Neuronal stem cell (in vitro differentiated cells): ENCODE measurements around the gene ENG.
A peak's percentile ranks its signal among the peaks of the same experiment; 100 is the strongest.

Source experiments
- DNase-seq: peaks from one replicate; pipeline ENCODE4 v3.0.0-alpha.2; 2013; ENCODE audit warnings: low spot score
- H2AFZ ChIP-seq: one replicate; pipeline ENCODE4 v1.6.1; 2013; ENCODE audit warnings: mild to moderate bottlenecking, low read length, inconsistent platforms
- H2AK5ac ChIP-seq: 2 replicates; pipeline ENCODE4 v1.6.1; 2013; ENCODE audit warnings: low read depth, mild to moderate bottlenecking, inconsistent platforms, low read length, moderate library complexity, mixed read lengths
- H2BK120ac ChIP-seq: 2 replicates; pipeline ENCODE4 v1.6.1; 2013; ENCODE audit warnings: low read depth, mild to moderate bottlenecking, inconsistent platforms, low read length, moderate library complexity, mixed read lengths
- H2BK12ac ChIP-seq: one replicate; pipeline ENCODE4 v1.6.1; 2013; ENCODE audit warnings: low read length, inconsistent platforms
- H2BK15ac ChIP-seq: 2 replicates; pipeline ENCODE4 v1.6.1; 2013; ENCODE audit warnings: mild to moderate bottlenecking, low read length, inconsistent platforms, mixed read lengths
- H2BK5ac ChIP-seq: one replicate; pipeline ENCODE4 v1.6.1; 2013; ENCODE audit warnings: inconsistent platforms, mild to moderate bottlenecking, low read length, moderate library complexity
- H3K14ac ChIP-seq: one replicate; pipeline ENCODE4 v1.6.1; 2013; ENCODE audit warnings: low read length, inconsistent platforms
- H3K18ac ChIP-seq: 2 replicates; pipeline ENCODE4 v1.6.1; 2013; ENCODE audit warnings: low read length, inconsistent platforms
- H3K23ac ChIP-seq: 2 replicates; pipeline ENCODE4 v1.6.1; 2013; ENCODE audit warnings: low read depth, mild to moderate bottlenecking, mixed read lengths, low read length, inconsistent platforms; ENCODE audit not compliant: poor library complexity
- H3K27ac ChIP-seq: replicated peaks from 3 replicates; pipeline ENCODE4 v1.5.1; 2013; ENCODE audit warnings: low read length, inconsistent platforms
- H3K27me3 ChIP-seq, 3 experiments: 2 replicates each; pipeline ENCODE4 v1.6.1; 2013; ENCODE audit warnings: low read length in 3 of 3, mild to moderate bottlenecking in 2 of 3, inconsistent platforms in 1 of 3, low read depth in 1 of 3, mixed read lengths in 1 of 3, moderate library complexity in 1 of 3; ENCODE audit not compliant: control insufficient read depth in 3 of 3, insufficient read depth in 3 of 3
- H3K36me3 ChIP-seq, 2 donors: replicated peaks in 1 of 2; 2 replicates each; pipeline ENCODE4 v1.6.1; 2013; ENCODE audit warnings: low read length in 2 of 2; ENCODE audit not compliant: control insufficient read depth in 2 of 2, insufficient read depth in 2 of 2
- H3K4ac ChIP-seq: 2 replicates; pipeline ENCODE4 v1.6.1; 2013; ENCODE audit warnings: inconsistent platforms, mild to moderate bottlenecking, low read length, moderate library complexity
- H3K4me1 ChIP-seq, 2 donors: 1 replicate in 1 of 2; 2 replicates in 1 of 2; pipeline ENCODE4 v1.6.1; 2013; ENCODE audit warnings: low read length in 2 of 2, low read depth in 1 of 2; ENCODE audit not compliant: control insufficient read depth in 2 of 2, insufficient read depth in 1 of 2
- H3K4me2 ChIP-seq: one replicate; pipeline ENCODE4 v1.6.1; 2013; ENCODE audit warnings: mild to moderate bottlenecking, low read length, inconsistent platforms; ENCODE audit not compliant: insufficient read depth, poor library complexity, severe bottlenecking
- H3K4me3 ChIP-seq, 2 donors: 2 replicates each; pipeline ENCODE4 v1.5.1; 2013; ENCODE audit warnings: low read length in 2 of 2, mild to moderate bottlenecking in 2 of 2, inconsistent platforms in 1 of 2, moderate library complexity in 1 of 2
- H3K79me1 ChIP-seq: one replicate; pipeline ENCODE4 v1.6.1; 2013; ENCODE audit warnings: low read depth, mild to moderate bottlenecking, inconsistent platforms, low read length, moderate library complexity
- H3K9ac ChIP-seq: one replicate; pipeline ENCODE4 v1.6.1; 2013; ENCODE audit warnings: mild to moderate bottlenecking, low read depth, low read length, inconsistent platforms; ENCODE audit not compliant: poor library complexity
- H3K9me3 ChIP-seq, 2 donors: replicated peaks in 1 of 2; 2 replicates each; pipeline versions ENCODE3 to v1.6.1; 2013; ENCODE audit warnings: low read length in 2 of 2, mild to moderate bottlenecking in 2 of 2, inconsistent platforms in 1 of 2, low read depth in 1 of 2, mixed read lengths in 1 of 2, moderate library complexity in 1 of 2; ENCODE audit not compliant: control insufficient read depth in 2 of 2, insufficient read depth in 1 of 2
- H4K8ac ChIP-seq: one replicate; pipeline ENCODE4 v1.6.1; 2013; ENCODE audit warnings: low read depth, mild to moderate bottlenecking, inconsistent platforms, low read length, moderate library complexity
- H4K91ac ChIP-seq: one replicate; pipeline ENCODE4 v1.6.1; 2013; ENCODE audit warnings: low read length, low read depth, mild to moderate bottlenecking, inconsistent platforms; ENCODE audit not compliant: poor library complexity
- WGBS, 2 donors: extraction: QIAGEN DNeasy Blood & Tissue Kit; methylation state at CpG; one replicate each; pipeline ENCODE4 v1.1.7; 2013; ENCODE audit warnings: missing lambda C conversion rate in 2 of 2, mixed read lengths in 1 of 2; ENCODE audit not compliant: insufficient read length in 2 of 2, insufficient replicate concordance in 1 of 2; ENCODE audit errors: extremely low coverage in 2 of 2; 5-methylcytosine and 5-hydroxymethylcytosine counted together

ENG gene

GRCh38 chr9:127779136-127779981 is 75.1 kb downstream of the ENG start:
- Histone ChIP-seq H3K27ac (no peak overlapping the region), H2AK5ac (peak overlapping the region; percentile 73), H2BK5ac (peak overlapping the region; percentile 47), H2BK12ac (peak overlapping the region; percentile 69), H3K4me2 (no peak overlapping the region), H2BK15ac (peak overlapping the region; percentile 0), H3K4me1 (peaks cover 9 to 22% of the 10 kb centered on the region in 2 donors), H3K27me3 (peaks cover 0 to 29% (median 0%) of the 10 kb centered on the region in 3 experiments), H3K9me3 (no peaks in the 10 kb centered on the region), H3K36me3 (no peaks in the 10 kb centered on the region), H3K23ac (peak overlapping the region; percentile 27), H3K4ac (no peak overlapping the region), H4K91ac (peak overlapping the region; percentile 77), H4K8ac (no peak overlapping the region), H3K18ac (peak overlapping the region; percentile 76), H2BK120ac (no peak overlapping the region), H3K79me1 (no peaks in the 10 kb centered on the region), H3K4me3 (peak overlapping the region in 1 of 2 donors; percentile 39), H2AFZ (no peak overlapping the region), H3K14ac (no peak overlapping the region), H3K9ac (peak overlapping the region; percentile 45)
- no CpG with 5 or more reads among the region's 17 CpGs for WGBS, 2 donors
- no peak for DNase-seq

DNA sequence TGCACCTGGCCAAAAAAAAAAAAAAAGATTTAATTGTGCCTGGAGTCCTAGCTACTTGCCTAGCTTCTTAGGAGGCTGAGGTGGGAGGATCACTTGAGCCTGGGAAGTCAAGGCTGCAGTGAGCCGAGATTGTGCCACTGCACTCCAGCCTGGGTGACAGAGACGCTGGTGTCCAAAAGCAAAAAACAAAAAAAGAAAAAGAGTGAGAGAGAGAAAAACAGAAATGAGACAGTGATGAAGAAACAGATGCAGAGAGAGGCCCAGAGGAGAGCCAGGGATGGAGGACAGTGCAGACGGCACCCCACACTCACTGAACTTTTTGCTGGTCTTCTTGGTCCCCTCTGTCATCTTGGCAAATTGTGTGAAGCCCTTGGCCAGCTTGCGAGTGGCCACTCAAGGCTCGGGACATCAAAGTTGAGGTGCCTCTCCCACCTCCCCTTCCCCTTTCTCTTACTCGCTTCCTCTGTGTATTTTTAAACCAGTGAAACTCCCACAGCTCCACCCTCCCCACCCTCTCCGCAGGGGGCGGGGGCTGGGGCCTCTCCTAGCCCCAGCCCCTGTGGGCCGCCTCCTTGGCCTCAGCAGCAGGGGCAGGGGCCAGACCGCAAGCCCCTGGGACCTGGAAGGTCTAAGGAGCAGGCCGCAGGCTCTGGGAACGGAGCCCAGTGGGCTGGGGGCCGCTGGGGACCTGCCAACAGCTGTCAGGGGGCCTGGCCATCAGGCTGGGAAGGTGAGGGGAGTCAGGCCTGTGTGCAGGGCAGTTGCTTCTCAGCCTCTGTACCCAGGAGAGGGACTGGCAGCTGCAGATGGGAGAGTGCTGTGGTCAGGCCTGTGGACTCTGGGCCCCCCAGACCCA is 76.0 kb downstream of the ENG start, which contains the start of gene SH2D3C:
Gene SH2D3C (minus strand): TSS at position 387 of the 856 bp plus-strand sequence. CDS start 39 bp downstream, at position 348.
- Histone ChIP-seq H3K4me1 (peaks cover 9 to 19% of the 10 kb centered on the region in 2 donors), H3K14ac (no peak within 1 kb of the TSS), H4K8ac (no peak within 1 kb of the TSS), H2BK15ac (peak within 1 kb of the TSS; percentile 0), H3K4me3 (peak within 1 kb of the TSS in 1 of 2 donors; percentile 39), H2AFZ (peak within 1 kb of the TSS; percentile 40), H4K91ac (peak within 1 kb of the TSS; percentile 77), H2BK12ac (peak within 1 kb of the TSS; percentile 69), H3K27me3 (peaks cover 0 to 29% (median 0%) of the 10 kb centered on the region in 3 experiments), H3K9me3 (no peaks in the 10 kb centered on the region), H3K18ac (peak within 1 kb of the TSS; percentile 76), H2AK5ac (peak within 1 kb of the TSS; percentile 73), H2BK5ac (peak within 1 kb of the TSS; percentile 47), H2BK120ac (no peak within 1 kb of the TSS), H3K27ac (no peak within 1 kb of the TSS), H3K36me3 (no peaks in the 10 kb centered on the region), H3K23ac (peak within 1 kb of the TSS; percentile 27), H3K79me1 (no peaks in the 10 kb centered on the region), H3K4ac (no peak within 1 kb of the TSS), H3K9ac (peak within 1 kb of the TSS; percentile 45), H3K4me2 (no peak within 1 kb of the TSS)
- WGBS, 2 donors, result no CpG with 5 or more reads among the region's 13 CpGs
- no peak for DNase-seq

GRCh38 chr9:127777368-127777980 is 77.0 kb downstream of the ENG start:
- no peak overlapping the region for H2BK5ac ChIP-seq
- no CpG with 5 or more reads among the region's 18 CpGs for WGBS, 2 donors
- no peak overlapping the region for H2AFZ ChIP-seq
- no peak overlapping the region for H3K4me2 ChIP-seq
- H3K4me3 ChIP-seq, result no peak overlapping the region
- no peak overlapping the region for H3K9ac ChIP-seq
- H3K23ac ChIP-seq, result no peak overlapping the region
- no peaks in the 10 kb centered on the region for H3K36me3 ChIP-seq
- no peak for DNase-seq
- H3K27ac ChIP-seq, result no peak overlapping the region
- H3K9me3 ChIP-seq, result no peaks in the 10 kb centered on the region
- H2AK5ac ChIP-seq, result no peak overlapping the region
- H3K4ac ChIP-seq, result no peak overlapping the region
- H2BK120ac ChIP-seq, result no peak overlapping the region
- H2BK12ac ChIP-seq, result no peak overlapping the region
- H3K18ac ChIP-seq, result no peak overlapping the region
- no peak overlapping the region for H3K14ac ChIP-seq
- peaks cover 9 to 15% of the 10 kb centered on the region in 2 donors for H3K4me1 ChIP-seq
- H3K27me3 ChIP-seq, result peaks cover 0 to 21% (median 0%) of the 10 kb centered on the region in 3 experiments
- H3K79me1 ChIP-seq, result no peaks in the 10 kb centered on the region
- H4K8ac ChIP-seq, result no peak overlapping the region
- H2BK15ac ChIP-seq, result no peak overlapping the region
- H4K91ac ChIP-seq, result no peak overlapping the region
